WTC11 (cell line): ENCODE results near the gene TMEM218. TPM values are rescaled to one million over a fixed set of nuclear protein-coding genes. Genes with fewer than 3 reads are reported as not detected.

Experiments used
- ATAC-seq: fragments of 200-7000 bp; cut with Tn5 transposase; 2 replicates; pipeline ENCODE4 v1.10.0; 2021; ENCODE audit warnings: mild to moderate bottlenecking, moderate library complexity
- CTCF ChIA-PET: fragments of 300-600 bp; sonication (Branson Sonifier 250); formaldehyde crosslinking; loops from one replicate; lab custom pipeline; 2021; ENCODE audit warnings: antibody characterized with exemption; lab: Charles Lee
- POLR2A ChIA-PET: fragments of 350-600 bp; sonication (Branson Sonifier 250); formaldehyde crosslinking; loops from one replicate; lab custom pipeline; 2021; ENCODE audit warnings: antibody characterized with exemption; lab: Charles Lee
- DNase-seq: peaks from one replicate; pipeline ENCODE4 v3.0.0; 2021; ENCODE audit warnings: low spot score
- H3K27ac Mint-ChIP-seq: 2 replicates; pipeline ENCODE4 v1.8.0; 2021; ENCODE audit warnings: mixed read lengths
- H3K27me3 Mint-ChIP-seq: 2 replicates; pipeline ENCODE4 v1.8.0; 2021; ENCODE audit warnings: low read depth, mild to moderate bottlenecking, moderate library complexity, mixed read lengths
- H3K36me3 Mint-ChIP-seq: 2 replicates; pipeline ENCODE4 v1.8.0; 2021; ENCODE audit warnings: mixed read lengths
- H3K4me1 Mint-ChIP-seq: 2 replicates; pipeline ENCODE4 v1.8.0; 2022; ENCODE audit warnings: mixed read lengths
- H3K4me3 Mint-ChIP-seq: 2 replicates; pipeline ENCODE4 v1.8.0; 2021; ENCODE audit warnings: mild to moderate bottlenecking, moderate library complexity, mixed read lengths
- H3K9me3 Mint-ChIP-seq: 2 replicates; pipeline ENCODE4 v1.8.0; 2021; ENCODE audit warnings: mixed read lengths
- CREM ChIP-seq: sonication (generic); formaldehyde crosslinking; IDR thresholded peaks from 2 replicates; pipeline ENCODE4 v1.8.1; 2022; ENCODE audit warnings: mild to moderate bottlenecking, missing genetic modification reagents, moderate library complexity
- ELF4 ChIP-seq: sonication (generic); formaldehyde crosslinking; IDR thresholded peaks from 2 replicates; pipeline ENCODE4 v1.8.1; 2022; ENCODE audit warnings: low read depth, mild to moderate bottlenecking, moderate library complexity, missing genetic modification reagents
- ERG ChIP-seq: fragments of 250-450 bp; sonication (Bioruptor Pico); IDR thresholded peaks from 2 replicates; pipeline ENCODE4 v1.8.0; 2021; ENCODE audit warnings: mild to moderate bottlenecking
- MYBL2 ChIP-seq: sonication (generic); formaldehyde crosslinking; IDR thresholded peaks from 2 replicates; pipeline ENCODE4 v1.8.1; 2023; ENCODE audit warnings: mild to moderate bottlenecking, moderate library complexity, missing genetic modification reagents
- RELA ChIP-seq: sonication (generic); formaldehyde crosslinking; IDR thresholded peaks from 2 replicates; pipeline ENCODE4 v1.8.1; 2022; ENCODE audit warnings: missing genetic modification reagents, mild to moderate bottlenecking, borderline replicate concordance
- SOX15 ChIP-seq: fragments of 250-450 bp; sonication (Bioruptor Pico); IDR thresholded peaks from 2 replicates; pipeline ENCODE4 v1.9.0; 2021; ENCODE audit warnings: mild to moderate bottlenecking
- TCF7 ChIP-seq: sonication (generic); formaldehyde crosslinking; IDR thresholded peaks from 2 replicates; pipeline ENCODE4 v1.8.0; 2022; ENCODE audit warnings: mild to moderate bottlenecking, low read depth, missing genetic modification reagents, moderate library complexity
- TEAD1 ChIP-seq: sonication (generic); formaldehyde crosslinking; IDR thresholded peaks from 2 replicates; pipeline ENCODE4 v1.8.0; 2022; ENCODE audit warnings: mild to moderate bottlenecking, missing genetic modification reagents
- ZNF281 ChIP-seq: sonication (generic); formaldehyde crosslinking; IDR thresholded peaks from 2 replicates; pipeline ENCODE4 v1.8.0; 2023; ENCODE audit warnings: mild to moderate bottlenecking, missing genetic modification reagents
- total RNA-seq: library from RNA; stranded (reverse); gene quantifications from 3 replicates; pipeline ENCODE4 v1.2.3, GENCODE V29; 2021
- TF ChIP-seq, protein P1 (sequence below): sonication (generic); formaldehyde crosslinking; IDR thresholded peaks from 2 replicates; pipeline ENCODE4 v1.8.0; 2022; ENCODE audit warnings: missing genetic modification reagents
- TF ChIP-seq, protein P2 (sequence below): sonication (generic); formaldehyde crosslinking; conservative IDR thresholded peaks from 2 replicates; pipeline ENCODE4 v1.8.1; 2023; ENCODE audit warnings: mild to moderate bottlenecking, low read depth, missing genetic modification reagents, moderate library complexity
- TF ChIP-seq, protein P3 (sequence below): sonication (generic); formaldehyde crosslinking; IDR thresholded peaks from 2 replicates; pipeline ENCODE4 v1.8.0; 2022; ENCODE audit warnings: mild to moderate bottlenecking, missing genetic modification reagents
- TF ChIP-seq, protein P4 (sequence below): fragments of 250-450 bp; sonication (Bioruptor Pico); IDR thresholded peaks from 2 replicates; pipeline ENCODE4 v2.1.2; 2022; ENCODE audit warnings: mild to moderate bottlenecking, moderate library complexity

The TMEM218 gene
- total RNA-seq, 1 experiment from 2014 or later, result 10.3 TPM

- no peak overlapping the region for H3K27ac Mint-ChIP-seq
- H3K4me1 Mint-ChIP-seq, result no peaks in the 10 kb centered on the region
- H3K36me3 Mint-ChIP-seq, result no peaks in the 10 kb centered on the region
- no peak overlapping the region for H3K4me3 Mint-ChIP-seq
- TF ChIP-seq ZNF281 (CRISPR knock-in tag) (no peak), MYBL2 (CRISPR knock-in tag) (no peak), ELF4 (no peak), ERG (CRISPR knock-in tag) (no peak), RELA (CRISPR knock-in tag) (no peak), TCF7 (no peak), TEAD1 (CRISPR knock-in tag) (no peak), SOX15 (no peak), CREM (CRISPR knock-in tag) (no peak)
- TF ChIP-seq, protein P1, sequence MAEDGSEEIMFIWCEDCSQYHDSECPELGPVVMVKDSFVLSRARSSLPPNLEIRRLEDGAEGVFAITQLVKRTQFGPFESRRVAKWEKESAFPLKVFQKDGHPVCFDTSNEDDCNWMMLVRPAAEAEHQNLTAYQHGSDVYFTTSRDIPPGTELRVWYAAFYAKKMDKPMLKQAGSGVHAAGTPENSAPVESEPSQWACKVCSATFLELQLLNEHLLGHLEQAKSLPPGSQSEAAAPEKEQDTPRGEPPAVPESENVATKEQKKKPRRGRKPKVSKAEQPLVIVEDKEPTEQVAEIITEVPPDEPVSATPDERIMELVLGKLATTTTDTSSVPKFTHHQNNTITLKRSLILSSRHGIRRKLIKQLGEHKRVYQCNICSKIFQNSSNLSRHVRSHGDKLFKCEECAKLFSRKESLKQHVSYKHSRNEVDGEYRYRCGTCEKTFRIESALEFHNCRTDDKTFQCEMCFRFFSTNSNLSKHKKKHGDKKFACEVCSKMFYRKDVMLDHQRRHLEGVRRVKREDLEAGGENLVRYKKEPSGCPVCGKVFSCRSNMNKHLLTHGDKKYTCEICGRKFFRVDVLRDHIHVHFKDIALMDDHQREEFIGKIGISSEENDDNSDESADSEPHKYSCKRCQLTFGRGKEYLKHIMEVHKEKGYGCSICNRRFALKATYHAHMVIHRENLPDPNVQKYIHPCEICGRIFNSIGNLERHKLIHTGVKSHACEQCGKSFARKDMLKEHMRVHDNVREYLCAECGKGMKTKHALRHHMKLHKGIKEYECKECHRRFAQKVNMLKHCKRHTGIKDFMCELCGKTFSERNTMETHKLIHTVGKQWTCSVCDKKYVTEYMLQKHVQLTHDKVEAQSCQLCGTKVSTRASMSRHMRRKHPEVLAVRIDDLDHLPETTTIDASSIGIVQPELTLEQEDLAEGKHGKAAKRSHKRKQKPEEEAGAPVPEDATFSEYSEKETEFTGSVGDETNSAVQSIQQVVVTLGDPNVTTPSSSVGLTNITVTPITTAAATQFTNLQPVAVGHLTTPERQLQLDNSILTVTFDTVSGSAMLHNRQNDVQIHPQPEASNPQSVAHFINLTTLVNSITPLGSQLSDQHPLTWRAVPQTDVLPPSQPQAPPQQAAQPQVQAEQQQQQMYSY, result no peak
- TF ChIP-seq, protein P2, sequence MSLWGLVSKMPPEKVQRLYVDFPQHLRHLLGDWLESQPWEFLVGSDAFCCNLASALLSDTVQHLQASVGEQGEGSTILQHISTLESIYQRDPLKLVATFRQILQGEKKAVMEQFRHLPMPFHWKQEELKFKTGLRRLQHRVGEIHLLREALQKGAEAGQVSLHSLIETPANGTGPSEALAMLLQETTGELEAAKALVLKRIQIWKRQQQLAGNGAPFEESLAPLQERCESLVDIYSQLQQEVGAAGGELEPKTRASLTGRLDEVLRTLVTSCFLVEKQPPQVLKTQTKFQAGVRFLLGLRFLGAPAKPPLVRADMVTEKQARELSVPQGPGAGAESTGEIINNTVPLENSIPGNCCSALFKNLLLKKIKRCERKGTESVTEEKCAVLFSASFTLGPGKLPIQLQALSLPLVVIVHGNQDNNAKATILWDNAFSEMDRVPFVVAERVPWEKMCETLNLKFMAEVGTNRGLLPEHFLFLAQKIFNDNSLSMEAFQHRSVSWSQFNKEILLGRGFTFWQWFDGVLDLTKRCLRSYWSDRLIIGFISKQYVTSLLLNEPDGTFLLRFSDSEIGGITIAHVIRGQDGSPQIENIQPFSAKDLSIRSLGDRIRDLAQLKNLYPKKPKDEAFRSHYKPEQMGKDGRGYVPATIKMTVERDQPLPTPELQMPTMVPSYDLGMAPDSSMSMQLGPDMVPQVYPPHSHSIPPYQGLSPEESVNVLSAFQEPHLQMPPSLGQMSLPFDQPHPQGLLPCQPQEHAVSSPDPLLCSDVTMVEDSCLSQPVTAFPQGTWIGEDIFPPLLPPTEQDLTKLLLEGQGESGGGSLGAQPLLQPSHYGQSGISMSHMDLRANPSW, result no peak
- TF ChIP-seq, protein P3, sequence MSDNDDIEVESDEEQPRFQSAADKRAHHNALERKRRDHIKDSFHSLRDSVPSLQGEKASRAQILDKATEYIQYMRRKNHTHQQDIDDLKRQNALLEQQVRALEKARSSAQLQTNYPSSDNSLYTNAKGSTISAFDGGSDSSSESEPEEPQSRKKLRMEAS (CRISPR knock-in tag), result no peak
- TF ChIP-seq, protein P4, sequence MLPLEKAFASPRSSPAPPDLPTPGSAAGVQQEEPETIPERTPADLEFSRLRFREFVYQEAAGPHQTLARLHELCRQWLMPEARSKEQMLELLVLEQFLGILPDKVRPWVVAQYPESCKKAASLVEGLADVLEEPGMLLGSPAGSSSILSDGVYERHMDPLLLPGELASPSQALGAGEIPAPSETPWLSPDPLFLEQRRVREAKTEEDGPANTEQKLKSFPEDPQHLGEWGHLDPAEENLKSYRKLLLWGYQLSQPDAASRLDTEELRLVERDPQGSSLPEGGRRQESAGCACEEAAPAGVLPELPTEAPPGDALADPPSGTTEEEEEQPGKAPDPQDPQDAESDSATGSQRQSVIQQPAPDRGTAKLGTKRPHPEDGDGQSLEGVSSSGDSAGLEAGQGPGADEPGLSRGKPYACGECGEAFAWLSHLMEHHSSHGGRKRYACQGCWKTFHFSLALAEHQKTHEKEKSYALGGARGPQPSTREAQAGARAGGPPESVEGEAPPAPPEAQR (CRISPR knock-in tag), result no peak
- POLR2A ChIA-PET, result no interaction called here
- no peak for DNase-seq
- no peaks in the 10 kb centered on the region for H3K9me3 Mint-ChIP-seq
- CTCF ChIA-PET, result interaction anchor here (0.7 to 1.3 kb wide), 5 partner anchors 17 to 324 kb away, joined by 3 to 6 read pairs (median 4); partner anchors contain the start of gene SLC37A2
- H3K27me3 Mint-ChIP-seq, result no peaks in the 10 kb centered on the region
- ATAC-seq, result no peak
Observed at GRCh38 chr11:125080531-125080911, 30.9 kb downstream of the TMEM218 start.
